Endothelial cell of umbilical vein (primary cell): Measurements from ENCODE around the gene SERPIND1. TPM values are rescaled to one million over a fixed set of nuclear protein-coding genes. Genes with fewer than 3 reads are reported as not detected.

Experiments
- BruUV-seq: library from RNA; stranded (reverse); fragments of 400-500 nt; replicated peaks from 2 replicates; lab custom pipeline; 2021; lab: Mats Ljungman, UMichigan
- CTCF ChIA-PET: fragments of 300-600, 350-600 bp; sonication (Branson Sonifier 250); formaldehyde crosslinking; loops from one replicate; lab custom pipeline; 2021; ENCODE audit warnings: antibody characterized with exemption, inconsistent platforms; lab: Charles Lee
- POLR2A ChIA-PET: fragments of 300-600, 350-600 bp; sonication (Branson Sonifier 250); formaldehyde crosslinking; loops from one replicate; lab custom pipeline; 2021; ENCODE audit warnings: antibody characterized with exemption, inconsistent platforms; lab: Charles Lee
- DNase-seq: peaks from one replicate; pipeline ENCODE4 v3.0.0-alpha.2; 2011; ENCODE audit warnings: low read depth, low spot score
- FAIRE-seq: peaks from 2 replicates; lab custom pipeline; 2011; peaks lifted over from hg19 to GRCh38; lab: Jason Lieb, UNC
- H2AFZ ChIP-seq: 2 replicates; pipeline ENCODE4 v1.6.0; 2012; ENCODE audit warnings: low read depth, low read length, control low read depth, inconsistent platforms
- H3K27ac ChIP-seq: 2 replicates; pipeline ENCODE4 v1.5.1; 2011; ENCODE audit warnings: low read depth, mild to moderate bottlenecking, control low read depth, low read length, moderate library complexity; ENCODE audit not compliant: insufficient read depth
- H3K27me3 ChIP-seq, 2 experiments: 2 replicates each; pipeline versions ENCODE4 v1.6.0 to v1.6.1; 2011; ENCODE audit warnings: low read length in 2 of 2, mixed read lengths in 1 of 2; ENCODE audit not compliant: control insufficient read depth in 2 of 2, insufficient read depth in 2 of 2
- H3K36me3 ChIP-seq, 2 experiments: 2 replicates in 1 of 2; 3 replicates in 1 of 2; pipeline ENCODE4 v1.5.1; 2011; ENCODE audit warnings: low read length in 2 of 2, mild to moderate bottlenecking in 1 of 2, moderate library complexity in 1 of 2; ENCODE audit not compliant: control insufficient read depth in 2 of 2, insufficient read depth in 2 of 2; ENCODE audit errors: extremely low read depth in 1 of 2
- H3K4me1 ChIP-seq: 3 replicates; pipeline ENCODE4 v1.5.1; 2011; ENCODE audit warnings: mild to moderate bottlenecking, low read length; ENCODE audit not compliant: control insufficient read depth, insufficient read depth; ENCODE audit errors: extremely low read depth
- H3K4me2 ChIP-seq: 2 replicates; pipeline ENCODE4 v1.6.1; 2011; ENCODE audit warnings: low read length, control low read depth, mixed read lengths; ENCODE audit not compliant: insufficient read depth
- H3K4me3 ChIP-seq, 3 experiments: fragments of 200-600 bp in 1 of 3; sonication (generic), shearing (Covaris generic) in 1 of 3; replicated peaks in 1 of 3; 2 replicates each; pipeline ENCODE4 v1.5.1; 2011 to 2016; ENCODE audit warnings: control low read depth in 3 of 3, low read length in 3 of 3, mild to moderate bottlenecking in 2 of 3, inconsistent platforms in 1 of 3, low read depth in 1 of 3, moderate library complexity in 1 of 3; ENCODE audit not compliant: insufficient read depth in 1 of 3
- H3K79me2 ChIP-seq: 2 replicates; pipeline ENCODE4 v1.6.0; 2012; ENCODE audit warnings: low read length, inconsistent platforms; ENCODE audit not compliant: control insufficient read depth, insufficient read depth
- H3K9ac ChIP-seq: replicated peaks from 2 replicates; pipeline ENCODE3; 2011; ENCODE audit warnings: low read length, control low read depth; ENCODE audit not compliant: insufficient read depth; ENCODE audit errors: extremely low read depth
- H3K9me1 ChIP-seq: replicated peaks from 3 replicates; pipeline ENCODE4 v1.6.0; 2011; ENCODE audit warnings: mild to moderate bottlenecking, low read length; ENCODE audit not compliant: control insufficient read depth, insufficient read depth; ENCODE audit errors: extremely low read depth
- H3K9me3 ChIP-seq: replicated peaks from 2 replicates; pipeline ENCODE4 v1.5.1; 2012; ENCODE audit warnings: low read length, inconsistent platforms; ENCODE audit not compliant: control insufficient read depth, insufficient read depth
- H4K20me1 ChIP-seq: replicated peaks from 2 replicates; pipeline ENCODE3; 2011; ENCODE audit warnings: mild to moderate bottlenecking, low read length; ENCODE audit not compliant: control insufficient read depth, insufficient read depth; ENCODE audit errors: extremely low read depth
- CTCF ChIP-seq, 2 donors: IDR thresholded peaks; 1 replicate in 1 of 2; 2 replicates in 1 of 2; pipeline ENCODE4 v1.5.1; 2011; ENCODE audit warnings: low read length in 2 of 2, mild to moderate bottlenecking in 2 of 2, moderate library complexity in 2 of 2, control low read depth in 1 of 2, inconsistent platforms in 1 of 2, low read depth in 1 of 2; ENCODE audit not compliant: insufficient read depth in 1 of 2; ENCODE audit errors: extremely low read depth in 1 of 2
- EZH2 ChIP-seq: IDR thresholded peaks from 2 replicates; pipeline ENCODE4 v1.6.1; 2012; ENCODE audit warnings: borderline replicate concordance, low read depth, mild to moderate bottlenecking, moderate library complexity, low read length, inconsistent platforms; ENCODE audit not compliant: severe bottlenecking
- FOS ChIP-seq: IDR thresholded peaks from 2 replicates; pipeline ENCODE4 v1.6.1; 2011; ENCODE audit warnings: mild to moderate bottlenecking, low read length, moderate library complexity, borderline replicate concordance; ENCODE audit not compliant: insufficient read depth
- GATA2 ChIP-seq: IDR thresholded peaks from 2 replicates; pipeline ENCODE4 v1.7.0; 2011; ENCODE audit warnings: low read depth, mild to moderate bottlenecking, moderate library complexity, mixed read lengths, low read length; ENCODE audit not compliant: insufficient read length, insufficient read depth
- JUN ChIP-seq: IDR thresholded peaks from 2 replicates; pipeline ENCODE4 v1.6.1; 2011; ENCODE audit warnings: borderline replicate concordance, low read depth; ENCODE audit not compliant: insufficient read length, insufficient read depth
- MAX ChIP-seq: IDR thresholded peaks from 2 replicates; pipeline ENCODE4 v1.6.1; 2011; ENCODE audit not compliant: insufficient read depth, insufficient read length
- MYC ChIP-seq: IDR thresholded peaks from one replicate; pipeline ENCODE4 v1.6.1; 2011; ENCODE audit warnings: mild to moderate bottlenecking, low read depth, low read length
- POLR2A ChIP-seq: IDR thresholded peaks from 2 replicates; pipeline ENCODE4 v1.6.1; 2012; ENCODE audit warnings: low read depth, mild to moderate bottlenecking, control low read depth, low read length
- POLR2AphosphoS5 ChIP-seq: IDR thresholded peaks from 2 replicates; pipeline ENCODE4 v1.6.1; 2012; ENCODE audit warnings: low read depth, mild to moderate bottlenecking, control low read depth, low read length, moderate library complexity; ENCODE audit not compliant: insufficient read depth
- dilution Hi-C: fragments of 300-500 bp; cut with MboI; formaldehyde crosslinking; loops from one replicate; pipeline ENCODE4 v1.15.0; 2019; ENCODE audit warnings: low sequenced_read_pairs; ENCODE audit not compliant: extremely low pct_ligation_motif_present
- intact Hi-C: fragments of 100-400 bp; cut with micrococcal nuclease; formaldehyde crosslinking; loops from one replicate; pipeline ENCODE4 v1.10.0; 2022
- polyA plus RNA-seq, 4 experiments: library from polyadenylated mRNA; depleted of rRNA in 3 of 4; stranded (reverse) in 3 of 4; unstranded in 1 of 4; fragments of >200 nt; gene quantifications; 2 replicates each; pipeline versions ENCODE4 v1.2.1 to v1.2.3, GENCODE V29; 2011 to 2012; ENCODE audit warnings: missing spikeins in 1 of 4
- total RNA-seq: library from RNA; stranded (reverse); gene quantifications from 2 replicates; pipeline ENCODE4 v1.2.3, GENCODE V29; 2021

The SERPIND1 gene
- total and polyA plus RNA-seq, 2 donors (not counting 3 experiments of a cell fraction or from before 2014, with no cell fraction given), result 0.94 to 1.8 TPM

GRCh38 chr22:20794650-20795413, 20.9 kb downstream of the SERPIND1 start:
- no peaks in the 10 kb centered on the region for H3K79me2 ChIP-seq
- DNase-seq (no peak), FAIRE-seq (peak; percentile 59)
- no peak overlapping the region for H3K4me3 ChIP-seq
- CTCF ChIA-PET, result interaction anchor here (1.2 to 2.0 kb wide), 3 partner anchors 9 to 11 kb away, joined by 7 to 23 read pairs (median 9); no protein-coding TSS in a partner anchor
- no peak overlapping the region for H3K4me2 ChIP-seq
- H4K20me1 ChIP-seq, result no peaks in the 10 kb centered on the region
- TF ChIP-seq JUN, result no peak
- no peak for TF ChIP-seq POLR2AphosphoS5
- TF ChIP-seq FOS, result no peak
- no peak for TF ChIP-seq CTCF (IDR thresholded peaks at IDR 0.05; ENCODE audit: extremely low read depth in 1 of 2, insufficient read depth in 1 of 2, low read depth in 1 of 2, low read length in 2 of 2)
- TF ChIP-seq MAX, result no peak
- no peak for TF ChIP-seq MYC
- no peak for TF ChIP-seq GATA2
- TF ChIP-seq EZH2, result no peak
- no peak for TF ChIP-seq POLR2A
- H2AFZ ChIP-seq, result no peak overlapping the region
- BruUV-seq, result no TSS peak
- no peaks in the 10 kb centered on the region for H3K4me1 ChIP-seq
- H3K9me3 ChIP-seq, result no peaks in the 10 kb centered on the region
- H3K9ac ChIP-seq, result no peak overlapping the region
- dilution Hi-C loops, result no loop called here
- intact Hi-C loops, result no loop called here
- no peaks in the 10 kb centered on the region for H3K9me1 ChIP-seq
- H3K27ac ChIP-seq, result no peak overlapping the region
- POLR2A ChIA-PET, result interaction anchor here (1.0 kb wide), 1 partner anchor 30 kb away, joined by 3 read pairs; no protein-coding TSS in a partner anchor
- no peaks in the 10 kb centered on the region for H3K27me3 ChIP-seq
- H3K36me3 ChIP-seq, result peaks cover 2 to 23% of the 10 kb centered on the region in 2 experiments
